HepG2 (cell line): ENCODE results near the gene PYGO2. TPM values are rescaled to one million over a fixed set of nuclear protein-coding genes. Genes with fewer than 3 reads are reported as not detected.
A peak's percentile ranks its signal among the peaks of the same experiment; 100 is the strongest.

ENCODE experiments used
- BCLAF1 ChIP-seq: fragments of 450-650 bp; IDR thresholded peaks from 2 replicates; pipeline ENCODE4 v1.6.1; 2017; ENCODE audit warnings: mild to moderate bottlenecking
- CC2D1A ChIP-seq: sonication (generic); formaldehyde crosslinking; IDR thresholded peaks from 2 replicates; pipeline ENCODE4 v1.8.1; 2023; ENCODE audit warnings: mild to moderate bottlenecking, missing genetic modification reagents
- FLYWCH1 ChIP-seq: sonication (generic); formaldehyde crosslinking; IDR thresholded peaks from 2 replicates; pipeline ENCODE4 v1.8.1; 2023; ENCODE audit warnings: mild to moderate bottlenecking, missing genetic modification reagents
- FOXO1 ChIP-seq: sonication (generic); formaldehyde crosslinking; IDR thresholded peaks from 2 replicates; pipeline ENCODE4 v1.4.0; 2020; ENCODE audit warnings: missing genetic modification reagents
- JDP2 ChIP-seq: sonication (generic); formaldehyde crosslinking; IDR thresholded peaks from 2 replicates; pipeline ENCODE4 v1.8.1; 2022; ENCODE audit warnings: missing genetic modification reagents, borderline replicate concordance
- JUND ChIP-seq: sonication (generic); formaldehyde crosslinking; IDR thresholded peaks from 2 replicates; pipeline ENCODE4 v1.8.0; 2022; ENCODE audit warnings: mild to moderate bottlenecking, missing genetic modification reagents
- KAT7 ChIP-seq: IDR thresholded peaks from 2 replicates; pipeline ENCODE4 v1.6.1; 2018; ENCODE audit warnings: borderline replicate concordance, missing compliant biosample characterization
- MIER2 ChIP-seq: IDR thresholded peaks from 2 replicates; pipeline ENCODE4 v1.6.1; 2016; ENCODE audit warnings: missing biosample characterization, missing genetic modification reagents
- NBN ChIP-seq: fragments of 450-650 bp; conservative IDR thresholded peaks from 2 replicates; pipeline ENCODE4 v1.6.1; 2017
- NCOR1 ChIP-seq: fragments of 200-600 bp; sonication (generic); IDR thresholded peaks from 2 replicates; pipeline ENCODE4 v1.7.0; 2017; ENCODE audit warnings: antibody characterized with exemption, low read length, borderline replicate concordance
- NFRKB ChIP-seq: fragments of 450-650 bp; IDR thresholded peaks from 2 replicates; pipeline ENCODE4 v1.6.1; 2017
- PLSCR1 ChIP-seq: sonication (generic); formaldehyde crosslinking; IDR thresholded peaks from 2 replicates; pipeline ENCODE4 v1.5.0; 2020; ENCODE audit warnings: missing genetic modification reagents, mild to moderate bottlenecking, borderline replicate concordance
- PTBP1 ChIP-seq: fragments of 200-400 bp; formaldehyde crosslinking; IDR thresholded peaks from 2 replicates; pipeline ENCODE4 v1.6.1; 2018; ENCODE audit warnings: low read length, low read depth; ENCODE audit not compliant: poor library complexity, severe bottlenecking
- ZGPAT ChIP-seq: IDR thresholded peaks from 2 replicates; pipeline ENCODE4 v1.6.1; 2016; ENCODE audit warnings: mild to moderate bottlenecking
- ZMAT3 ChIP-seq: sonication (generic); formaldehyde crosslinking; conservative IDR thresholded peaks from 2 replicates; pipeline ENCODE4 v1.7.0; 2021; ENCODE audit warnings: missing genetic modification reagents
- ZNF124 ChIP-seq: sonication (generic); formaldehyde crosslinking; IDR thresholded peaks from 2 replicates; pipeline ENCODE4 v1.4.0; 2020; ENCODE audit warnings: missing genetic modification reagents
- ZNF570 ChIP-seq: sonication (generic); formaldehyde crosslinking; IDR thresholded peaks from 2 replicates; pipeline ENCODE4 v1.4.0; 2020; ENCODE audit warnings: mild to moderate bottlenecking, missing genetic modification reagents, borderline replicate concordance
- ZNF737 ChIP-seq: sonication (generic); formaldehyde crosslinking; IDR thresholded peaks from 2 replicates; pipeline ENCODE4 v1.5.0; 2020; ENCODE audit warnings: missing genetic modification reagents, mild to moderate bottlenecking, borderline replicate concordance
- polyA plus RNA-seq, 8 experiments: library from polyadenylated mRNA; depleted of rRNA in 3 of 8; stranded (reverse) in 7 of 8; unstranded in 1 of 8; fragments of >200 nt; fragmentation: Illumina TruSeq in 4 of 8; extraction: Trizol in 4 of 8; gene quantifications; 2 replicates each; pipeline versions ENCODE4 v1.2.1 to v1.2.3, GENCODE V29; 2011 to 2016; ENCODE audit warnings: low read depth in 4 of 8, missing spikeins in 1 of 8, mixed read lengths in 1 of 8; ENCODE audit not compliant: insufficient read depth in 1 of 8
- total RNA-seq, 5 experiments: library from RNA; depleted of rRNA; stranded (reverse); fragments of >200 nt; fragmentation: Illumina TruSeq; extraction: Trizol; gene quantifications; 2 replicates each; pipeline ENCODE4 v1.2.3, GENCODE V29; 2016; ENCODE audit warnings: low read depth in 1 of 5
- TF ChIP-seq, protein P1 (sequence below): sonication (generic); formaldehyde crosslinking; IDR thresholded peaks from 2 replicates; pipeline ENCODE4 v1.5.0; 2020; ENCODE audit warnings: mild to moderate bottlenecking, missing genetic modification reagents
- TF ChIP-seq, protein P2 (sequence below): sonication (generic); formaldehyde crosslinking; IDR thresholded peaks from 2 replicates; pipeline ENCODE4 v1.4.0; 2020; ENCODE audit warnings: missing genetic modification reagents
- TF ChIP-seq, protein P3 (sequence below): sonication (generic); formaldehyde crosslinking; IDR thresholded peaks from 2 replicates; pipeline ENCODE4 v1.8.1; 2023; ENCODE audit warnings: missing genetic modification reagents, mild to moderate bottlenecking, borderline replicate concordance

The PYGO2 gene
- total and polyA plus RNA-seq, 2 of the 13 experiments (the other 11 are each of a cell fraction or from before 2014, with no cell fraction given): 20.3 to 21.8 TPM

GRCh38 chr1:154999571-155000410 lies 38.2 kb upstream of the PYGO2 start (continued):
- TF ChIP-seq, protein P1, sequence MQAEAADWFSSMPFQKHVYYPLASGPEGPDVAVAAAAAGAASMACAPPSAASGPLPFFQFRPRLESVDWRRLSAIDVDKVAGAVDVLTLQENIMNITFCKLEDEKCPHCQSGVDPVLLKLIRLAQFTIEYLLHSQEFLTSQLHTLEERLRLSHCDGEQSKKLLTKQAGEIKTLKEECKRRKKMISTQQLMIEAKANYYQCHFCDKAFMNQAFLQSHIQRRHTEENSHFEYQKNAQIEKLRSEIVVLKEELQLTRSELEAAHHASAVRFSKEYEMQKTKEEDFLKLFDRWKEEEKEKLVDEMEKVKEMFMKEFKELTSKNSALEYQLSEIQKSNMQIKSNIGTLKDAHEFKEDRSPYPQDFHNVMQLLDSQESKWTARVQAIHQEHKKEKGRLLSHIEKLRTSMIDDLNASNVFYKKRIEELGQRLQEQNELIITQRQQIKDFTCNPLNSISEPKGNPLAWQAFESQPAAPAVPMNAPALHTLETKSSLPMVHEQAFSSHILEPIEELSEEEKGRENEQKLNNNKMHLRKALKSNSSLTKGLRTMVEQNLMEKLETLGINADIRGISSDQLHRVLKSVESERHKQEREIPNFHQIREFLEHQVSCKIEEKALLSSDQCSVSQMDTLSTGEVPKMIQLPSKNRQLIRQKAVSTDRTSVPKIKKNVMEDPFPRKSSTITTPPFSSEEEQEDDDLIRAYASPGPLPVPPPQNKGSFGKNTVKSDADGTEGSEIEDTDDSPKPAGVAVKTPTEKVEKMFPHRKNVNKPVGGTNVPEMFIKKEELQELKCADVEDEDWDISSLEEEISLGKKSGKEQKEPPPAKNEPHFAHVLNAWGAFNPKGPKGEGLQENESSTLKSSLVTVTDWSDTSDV: 0 out of 2 replicates have a peak, but pooled peaks have one; percentile 38
- TF ChIP-seq NFRKB (no peak), FLYWCH1 (no peak), ZNF124 (CRISPR knock-in tag) (no peak), ZMAT3 (CRISPR knock-in tag) (peak; percentile 59; the same call in 1 of the 2 replicates), FOXO1 (CRISPR knock-in tag) (no peak), NCOR1 (no peak), ZGPAT (CRISPR knock-in tag) (peak; percentile 44; the same call in 1 of the 2 replicates), KAT7 (no peak), PTBP1 (no peak), ZNF737 (CRISPR knock-in tag) (no peak), JDP2 (CRISPR knock-in tag) (no peak), NBN (no peak), ZNF570 (CRISPR knock-in tag) (no peak), CC2D1A (CRISPR knock-in tag) (no peak), BCLAF1 (no peak), PLSCR1 (no peak), JUND (CRISPR knock-in tag) (no peak), MIER2 (no peak)
- TF ChIP-seq, protein P2, sequence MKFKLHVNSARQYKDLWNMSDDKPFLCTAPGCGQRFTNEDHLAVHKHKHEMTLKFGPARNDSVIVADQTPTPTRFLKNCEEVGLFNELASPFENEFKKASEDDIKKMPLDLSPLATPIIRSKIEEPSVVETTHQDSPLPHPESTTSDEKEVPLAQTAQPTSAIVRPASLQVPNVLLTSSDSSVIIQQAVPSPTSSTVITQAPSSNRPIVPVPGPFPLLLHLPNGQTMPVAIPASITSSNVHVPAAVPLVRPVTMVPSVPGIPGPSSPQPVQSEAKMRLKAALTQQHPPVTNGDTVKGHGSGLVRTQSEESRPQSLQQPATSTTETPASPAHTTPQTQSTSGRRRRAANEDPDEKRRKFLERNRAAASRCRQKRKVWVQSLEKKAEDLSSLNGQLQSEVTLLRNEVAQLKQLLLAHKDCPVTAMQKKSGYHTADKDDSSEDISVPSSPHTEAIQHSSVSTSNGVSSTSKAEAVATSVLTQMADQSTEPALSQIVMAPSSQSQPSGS: no peak
- TF ChIP-seq, protein P3, sequence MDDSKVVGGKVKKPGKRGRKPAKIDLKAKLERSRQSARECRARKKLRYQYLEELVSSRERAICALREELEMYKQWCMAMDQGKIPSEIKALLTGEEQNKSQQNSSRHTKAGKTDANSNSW (CRISPR knock-in tag): no peak
